ENCODE results near the gene CLCN5. TPM values are rescaled to one million over a fixed set of nuclear protein-coding genes. Genes with fewer than 3 reads are reported as not detected.
A peak's percentile ranks its signal among the peaks of the same experiment; 100 is the strongest.

Gene CLCN5
- total RNA-seq, 1 donor from 2014 or later = 8.4 TPM

GRCh38 chrX:50114113-50114512 lies 191.7 kb downstream of the CLCN5 start:
- Histone ChIP-seq H3K4me3 (ENCODE audit: low read depth, low read length) (no peak overlapping the region), H3K36me3 (ENCODE audit: control insufficient read depth, insufficient read depth, low read length) (no peaks in the 10 kb centered on the region), H3K27me3 (ENCODE audit: control insufficient read depth, insufficient read depth, low read length) (no peaks in the 10 kb centered on the region)
- FAIRE-seq = no peak
- TF ChIP-seq, protein P1, sequence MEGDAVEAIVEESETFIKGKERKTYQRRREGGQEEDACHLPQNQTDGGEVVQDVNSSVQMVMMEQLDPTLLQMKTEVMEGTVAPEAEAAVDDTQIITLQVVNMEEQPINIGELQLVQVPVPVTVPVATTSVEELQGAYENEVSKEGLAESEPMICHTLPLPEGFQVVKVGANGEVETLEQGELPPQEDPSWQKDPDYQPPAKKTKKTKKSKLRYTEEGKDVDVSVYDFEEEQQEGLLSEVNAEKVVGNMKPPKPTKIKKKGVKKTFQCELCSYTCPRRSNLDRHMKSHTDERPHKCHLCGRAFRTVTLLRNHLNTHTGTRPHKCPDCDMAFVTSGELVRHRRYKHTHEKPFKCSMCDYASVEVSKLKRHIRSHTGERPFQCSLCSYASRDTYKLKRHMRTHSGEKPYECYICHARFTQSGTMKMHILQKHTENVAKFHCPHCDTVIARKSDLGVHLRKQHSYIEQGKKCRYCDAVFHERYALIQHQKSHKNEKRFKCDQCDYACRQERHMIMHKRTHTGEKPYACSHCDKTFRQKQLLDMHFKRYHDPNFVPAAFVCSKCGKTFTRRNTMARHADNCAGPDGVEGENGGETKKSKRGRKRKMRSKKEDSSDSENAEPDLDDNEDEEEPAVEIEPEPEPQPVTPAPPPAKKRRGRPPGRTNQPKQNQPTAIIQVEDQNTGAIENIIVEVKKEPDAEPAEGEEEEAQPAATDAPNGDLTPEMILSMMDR (IDR thresholded peaks at IDR 0.05; ENCODE audit: insufficient read depth, low read length, severe bottlenecking) = no peak
- no peak for DNase-seq (ENCODE audit: low read depth)

DNA sequence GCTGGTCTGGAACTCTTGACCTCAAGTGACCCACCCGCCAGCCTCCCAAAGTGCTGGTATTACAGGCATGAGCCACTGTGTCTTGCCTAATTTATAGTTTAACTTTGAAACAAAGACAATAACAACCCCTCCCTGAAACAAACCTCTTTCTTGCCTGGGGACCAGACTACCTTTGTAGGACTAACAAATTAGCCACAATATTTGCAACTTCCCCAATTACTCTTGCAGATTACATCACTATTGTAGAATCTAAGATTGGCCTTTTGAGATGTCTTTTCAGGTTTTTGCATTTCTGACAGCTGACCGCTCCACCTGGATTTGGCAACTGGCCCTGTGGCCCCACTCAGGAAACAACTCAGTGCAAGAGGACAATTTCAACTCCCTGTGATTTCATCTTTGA lies 193.6 kb downstream of the CLCN5 start:
- TF ChIP-seq, protein P1 (IDR thresholded peaks at IDR 0.05; ENCODE audit: insufficient read depth, low read length, severe bottlenecking) = no peak
- FAIRE-seq = no peak

GRCh38 chrX:50117476-50117875 lies 195.1 kb downstream of the CLCN5 start:
- no peak for FAIRE-seq
- TF ChIP-seq, protein P1 (IDR thresholded peaks at IDR 0.05; ENCODE audit: insufficient read depth, low read length, severe bottlenecking) = no peak
- H3K36me3 ChIP-seq (ENCODE audit: control insufficient read depth, insufficient read depth, low read length) = no peaks in the 10 kb centered on the region
- H3K27me3 ChIP-seq (ENCODE audit: control insufficient read depth, insufficient read depth, low read length) = no peaks in the 10 kb centered on the region
- DNase-seq (ENCODE audit: low read depth) = peak; percentile 0
- no peak overlapping the region for H3K4me3 ChIP-seq (ENCODE audit: low read depth, low read length)

More for the DNA sequence above, 193.6 kb downstream of the CLCN5 start:
- DNase-seq (ENCODE audit: low read depth) = no peak
- Histone ChIP-seq H3K4me3 (ENCODE audit: low read depth, low read length) (no peak overlapping the region), H3K36me3 (ENCODE audit: control insufficient read depth, insufficient read depth, low read length) (no peaks in the 10 kb centered on the region), H3K27me3 (ENCODE audit: control insufficient read depth, insufficient read depth, low read length) (no peaks in the 10 kb centered on the region)

DNA sequence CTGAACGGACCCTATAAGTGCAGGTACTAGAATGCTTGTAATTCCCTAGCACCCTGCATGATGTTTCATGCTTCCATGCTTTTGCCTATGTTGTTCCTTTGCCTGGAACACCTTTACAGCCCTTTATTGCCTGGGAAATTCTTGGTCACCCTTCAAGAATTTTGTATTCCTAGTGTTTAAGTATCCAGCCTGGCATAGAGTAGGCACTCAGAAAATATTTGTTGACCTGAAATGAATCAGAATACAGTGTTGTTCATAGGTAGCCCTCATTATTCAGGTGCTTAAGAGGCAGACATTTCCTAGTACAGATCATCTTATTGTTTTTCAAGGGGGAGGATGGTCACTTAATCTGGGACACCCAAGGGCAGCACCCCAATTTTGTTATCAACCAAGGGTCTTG lies 203.1 kb downstream of the CLCN5 start:
- H3K36me3 ChIP-seq (ENCODE audit: control insufficient read depth, insufficient read depth, low read length) = no peaks in the 10 kb centered on the region
- TF ChIP-seq, protein P1 (IDR thresholded peaks at IDR 0.05; ENCODE audit: insufficient read depth, low read length, severe bottlenecking) = no peak
- FAIRE-seq (no peak), DNase-seq (ENCODE audit: low read depth) (no peak)
- H3K27me3 ChIP-seq (ENCODE audit: control insufficient read depth, insufficient read depth, low read length) = no peaks in the 10 kb centered on the region
- no peak overlapping the region for H3K4me3 ChIP-seq (ENCODE audit: low read depth, low read length)

DNA sequence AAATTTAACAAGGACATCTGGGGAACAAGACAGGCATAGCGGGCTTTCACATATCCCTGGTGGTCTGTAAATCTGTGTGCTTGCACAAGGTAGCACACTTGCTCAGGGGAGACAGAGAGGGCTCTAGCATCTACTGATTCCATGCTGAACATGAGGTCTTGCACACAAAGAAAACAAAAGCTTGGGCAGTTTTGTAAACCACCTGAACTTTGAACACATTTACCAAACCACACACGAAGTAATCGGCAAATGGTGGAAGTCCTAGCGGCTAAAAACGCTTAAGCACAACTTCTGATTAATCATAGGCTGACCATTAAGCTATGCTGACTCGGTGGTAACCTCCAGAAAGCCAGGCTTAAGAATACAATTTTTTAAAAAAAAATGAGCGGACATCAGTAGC lies 225.6 kb downstream of the CLCN5 start:
- no peak for FAIRE-seq
- no peak for DNase-seq (ENCODE audit: low read depth)
- no peaks in the 10 kb centered on the region for H3K27me3 ChIP-seq (ENCODE audit: control insufficient read depth, insufficient read depth, low read length)
- no peak overlapping the region for H3K4me3 ChIP-seq (ENCODE audit: low read depth, low read length)
- TF ChIP-seq, protein P1 (IDR thresholded peaks at IDR 0.05; ENCODE audit: insufficient read depth, low read length, severe bottlenecking) = no peak
- H3K36me3 ChIP-seq (ENCODE audit: control insufficient read depth, insufficient read depth, low read length) = no peaks in the 10 kb centered on the region

Other genes with a start within 250 kb of the CLCN5 start
- gene PAGE1, start 226.6 kb upstream of the CLCN5 start, total RNA-seq = not detected in 2 replicates
- gene PAGE4, start 93.3 kb upstream of the CLCN5 start, total RNA-seq = not detected in 2 replicates
- gene USP27X, start 43.1 kb upstream of the CLCN5 start, total RNA-seq = 2.1 and 2.2 TPM in 2 replicates